GM19438 (cell line): Measurements from ENCODE around the gene ERN1.
"Not testable (repeated sequence)": the region's sequence is repeated elsewhere in the genome, so short reads cannot be mapped to it uniquely, and the experiment has no call there.

ENCODE experiments used
- ATAC-seq: cut with Tn5 transposase; IDR thresholded peaks from one replicate; pipeline ENCODE4 v1.9.1; 2021; ENCODE audit warnings: low read depth; ENCODE audit not compliant: unreplicated experiment

Gene ERN1

GRCh38 chr17:64039106-64039400, 90.9 kb downstream of the ERN1 start:
- no peak for ATAC-seq

GRCh38 chr17:64038331-64039105, 91.4 kb downstream of the ERN1 start:
- no peak for ATAC-seq

- ATAC-seq = no peak
These were observed 92.1 kb downstream of the ERN1 start for GRCh38 chr17:64037802-64038201.

- no peak for ATAC-seq
These were observed 92.8 kb downstream of the ERN1 start for GRCh38 chr17:64037180-64037579.

GRCh38 chr17:64036198-64036922, 93.6 kb downstream of the ERN1 start:
- no peak for ATAC-seq

- ATAC-seq = no peak
These were observed 97.9 kb downstream of the ERN1 start for GRCh38 chr17:64032081-64032480.

- no peak for ATAC-seq
These were observed 101.0 kb downstream of the ERN1 start for GRCh38 chr17:64028874-64029464.

- peak; percentile 64 for ATAC-seq
These were observed 104.1 kb downstream of the ERN1 start for GRCh38 chr17:64025732-64026294.

GRCh38 chr17:64024781-64025731, 104.9 kb downstream of the ERN1 start:
- no peak for ATAC-seq

GRCh38 chr17:64024215-64024654, 105.7 kb downstream of the ERN1 start:
- no peak for ATAC-seq

GRCh38 chr17:64022611-64023063, 107.3 kb downstream of the ERN1 start:
- ATAC-seq = no peak

- peak; percentile 68 for ATAC-seq
These were observed 109.7 kb downstream of the ERN1 start, which contains the start of gene ICAM2 for GRCh38 chr17:64020056-64020766. TSS of gene ICAM2 (minus strand) at chr17:64020633. CDS start at chr17:64006691, 13,942 bp downstream.

GRCh38 chr17:64019551-64019961, 110.4 kb downstream of the ERN1 start:
- not testable (repeated sequence) for ATAC-seq

GRCh38 chr17:64017381-64017980, 112.5 kb downstream of the ERN1 start:
- ATAC-seq = no peak

GRCh38 chr17:64016974-64017373, 113.0 kb downstream of the ERN1 start:
- ATAC-seq = no peak

- ATAC-seq = no peak
These were observed 113.6 kb downstream of the ERN1 start for GRCh38 chr17:64016231-64016784.

- no peak for ATAC-seq
These were observed 114.5 kb downstream of the ERN1 start for GRCh38 chr17:64015447-64015846.

GRCh38 chr17:64009571-64010402, 120.2 kb downstream of the ERN1 start:
- ATAC-seq = no peak
